HepG2 (cell line): ENCODE data around the gene DMXL2. TPM values are rescaled to one million over a fixed set of nuclear protein-coding genes. Genes with fewer than 3 reads are reported as not detected.

Source experiments
- ATAC-seq: fragments of 200-7000 bp; cut with Tn5 transposase; 3 replicates; pipeline ENCODE4 v1.9.1; 2020; ENCODE audit warnings: mild to moderate bottlenecking, moderate library complexity
- BruUV-seq: library from RNA; stranded (reverse); fragments of 400-500 nt; replicated peaks from 2 replicates; lab custom pipeline; 2021; lab: Mats Ljungman, UMichigan
- CTCF ChIA-PET: fragments of 300-600 bp; formaldehyde crosslinking; extraction: SDS; loops from one replicate; lab custom pipeline; 2021; ENCODE audit warnings: low total read pairs, inconsistent platforms, low intra/inter-chr PET ratio; lab: Yijun Ruan, JAX
- POLR2A ChIA-PET: fragments of 350-600 bp; sonication (Branson Sonifier 250); formaldehyde crosslinking; loops from one replicate; lab custom pipeline; 2020; ENCODE audit warnings: antibody characterized with exemption, inconsistent platforms; lab: Yijun Ruan, JAX
- DNase-seq: peaks from one replicate; pipeline ENCODE4 v3.0.0-alpha.2; 2015; ENCODE audit warnings: low spot score
- FAIRE-seq: peaks from 3 replicates; lab custom pipeline; 2011; peaks lifted over from hg19 to GRCh38; lab: Jason Lieb, UNC
- H2AFZ ChIP-seq: one replicate; pipeline ENCODE4 v1.6.1; 2011; ENCODE audit warnings: low read length, inconsistent platforms
- H3K27ac ChIP-seq: fragments of 300-600 bp; 3 replicates; pipeline ENCODE4 v1.8.0; 2011; ENCODE audit warnings: mixed run types, mild to moderate bottlenecking, mixed read lengths, low read length, inconsistent platforms; ENCODE audit not compliant: insufficient read depth; ENCODE audit errors: extremely low read length
- H3K27me3 ChIP-seq, 2 experiments: fragments of 200-600 bp in 1 of 2; 2 replicates in 1 of 2; 3 replicates in 1 of 2; pipeline versions ENCODE4 v1.6.0 to v1.8.0; 2011; ENCODE audit warnings: low read length in 2 of 2, mild to moderate bottlenecking in 2 of 2, moderate library complexity in 2 of 2, inconsistent platforms in 1 of 2; ENCODE audit not compliant: insufficient read depth in 2 of 2, control insufficient read depth in 1 of 2
- H3K36me3 ChIP-seq, 2 experiments: fragments of 200-600 bp in 1 of 2; replicated peaks in 1 of 2; 2 replicates in 1 of 2; 3 replicates in 1 of 2; pipeline versions ENCODE4 v1.5.1 to v1.8.0; 2011; ENCODE audit warnings: low read length in 2 of 2, inconsistent platforms in 1 of 2; ENCODE audit not compliant: insufficient read depth in 2 of 2, control insufficient read depth in 1 of 2
- H3K4me1 ChIP-seq: 2 replicates; pipeline ENCODE4 v1.5.1; 2012; ENCODE audit warnings: low read length, inconsistent platforms; ENCODE audit not compliant: insufficient read depth
- H3K4me2 ChIP-seq: 2 replicates; pipeline ENCODE4 v1.6.0; 2011; ENCODE audit warnings: low read depth, low read length, inconsistent platforms
- H3K4me3 ChIP-seq, 3 experiments: fragments of 200-600 bp in 1 of 3; sonication (generic), shearing (Covaris generic) in 1 of 3; replicated peaks in 1 of 3; 2 replicates each; pipeline ENCODE4 v1.5.1; 2011 to 2016; ENCODE audit warnings: low read length in 3 of 3, inconsistent platforms in 2 of 3, low read depth in 2 of 3, mild to moderate bottlenecking in 2 of 3, control low read depth in 1 of 3, mixed read lengths in 1 of 3; ENCODE audit not compliant: insufficient read depth in 1 of 3
- H3K79me2 ChIP-seq: one replicate; pipeline ENCODE4 v1.6.1; 2011; ENCODE audit warnings: low read length, inconsistent platforms; ENCODE audit not compliant: insufficient read depth
- H3K9ac ChIP-seq: 2 replicates; pipeline ENCODE4 v1.6.0; 2011; ENCODE audit warnings: mild to moderate bottlenecking, low read depth, low read length, inconsistent platforms; ENCODE audit not compliant: insufficient read depth
- H3K9me3 ChIP-seq: 2 replicates; pipeline ENCODE4 v1.5.1; 2012; ENCODE audit warnings: mild to moderate bottlenecking, low read length
- H4K20me1 ChIP-seq: 2 replicates; pipeline ENCODE4 v1.6.0; 2011; ENCODE audit warnings: inconsistent platforms, mild to moderate bottlenecking, low read length, moderate library complexity; ENCODE audit not compliant: insufficient read depth
- ARID3A ChIP-seq: IDR thresholded peaks from 2 replicates; pipeline ENCODE4 v1.6.1; 2012; ENCODE audit warnings: low read depth, low read length, improper control_type of control experiment
- CEBPB ChIP-seq: IDR thresholded peaks from 2 replicates; pipeline ENCODE4 v1.6.1; 2011; ENCODE audit warnings: low read depth, low read length, improper control_type of control experiment, borderline replicate concordance
- HMGA1 ChIP-seq: sonication (generic); formaldehyde crosslinking; conservative IDR thresholded peaks from 2 replicates; pipeline ENCODE4 v1.4.0; 2020; ENCODE audit warnings: missing genetic modification reagents
- THAP9 ChIP-seq: sonication (generic); formaldehyde crosslinking; IDR thresholded peaks from 2 replicates; pipeline ENCODE4; 2020; ENCODE audit warnings: missing genetic modification reagents, mild to moderate bottlenecking, borderline replicate concordance
- ZNF563 ChIP-seq: sonication (generic); formaldehyde crosslinking; IDR thresholded peaks from 2 replicates; pipeline ENCODE4 v1.8.0; 2022; ENCODE audit warnings: mild to moderate bottlenecking, moderate library complexity, missing genetic modification reagents
- ZNF776 ChIP-seq: sonication (generic); formaldehyde crosslinking; IDR thresholded peaks from 2 replicates; pipeline ENCODE4 v1.4.0; 2020; ENCODE audit warnings: mild to moderate bottlenecking, missing genetic modification reagents
- WGBS: methylation state at CpG from one replicate; pipeline ENCODE4 v1.1.6; 2017; ENCODE audit warnings: low lambda C conversion rate; 5-methylcytosine and 5-hydroxymethylcytosine counted together
- in situ Hi-C: cut with HindIII; loops from 2 replicates; pipeline ENCODE4 v1.10.0; 2017; ENCODE audit warnings: low pct_unique_long_range_greater_than_20kb; ENCODE audit not compliant: extremely low pct_ligation_motif_present
- intact Hi-C: fragments of 100-400 bp; cut with micrococcal nuclease; formaldehyde crosslinking; loops from one replicate; pipeline ENCODE4 v1.10.0; 2022; ENCODE audit not compliant: unreplicated experiment
- polyA plus RNA-seq, 8 experiments: library from polyadenylated mRNA; depleted of rRNA in 3 of 8; stranded (reverse) in 7 of 8; unstranded in 1 of 8; fragments of >200 nt; fragmentation: Illumina TruSeq in 4 of 8; extraction: Trizol in 4 of 8; gene quantifications; 2 replicates each; pipeline versions ENCODE4 v1.2.1 to v1.2.3, GENCODE V29; 2011 to 2016; ENCODE audit warnings: low read depth in 4 of 8, missing spikeins in 1 of 8, mixed read lengths in 1 of 8; ENCODE audit not compliant: insufficient read depth in 1 of 8
- total RNA-seq, 5 experiments: library from RNA; depleted of rRNA; stranded (reverse); fragments of >200 nt; fragmentation: Illumina TruSeq; extraction: Trizol; gene quantifications; 2 replicates each; pipeline ENCODE4 v1.2.3, GENCODE V29; 2016; ENCODE audit warnings: low read depth in 1 of 5

DMXL2 gene
- total and polyA plus RNA-seq, 2 of the 13 experiments (the other 11 are each of a cell fraction or from before 2014, with no cell fraction given): 11.6 to 15.3 TPM

GRCh38 chr15:51579012-51579411 is 43.6 kb downstream of the DMXL2 start:
- H2AFZ ChIP-seq: no peak overlapping the region
- H3K4me1 ChIP-seq: no peaks in the 10 kb centered on the region
- no peak for TF ChIP-seq ZNF563
- no peak for TF ChIP-seq ARID3A
- no peak for TF ChIP-seq ZNF776 (CRISPR knock-in tag)
- peak; percentile 77 for TF ChIP-seq CEBPB
- no TSS peak for BruUV-seq
- H3K9me3 ChIP-seq: no peaks in the 10 kb centered on the region
- H3K27me3 ChIP-seq: no peaks in the 10 kb centered on the region
- no peaks in the 10 kb centered on the region for H3K79me2 ChIP-seq
- no peak overlapping the region for H3K4me2 ChIP-seq
- ChIA-PET POLR2A (no interaction called here), CTCF (no interaction called here)
- no peak for FAIRE-seq
- H4K20me1 ChIP-seq: no peaks in the 10 kb centered on the region
- 93% methylated on average over 2 of the region's 2 CpGs for WGBS
- intact Hi-C loops (no loop called here), in situ Hi-C loops (no loop called here)
- ATAC-seq: no peak
- no peaks in the 10 kb centered on the region for H3K36me3 ChIP-seq
- no peak for DNase-seq
- no peak overlapping the region for H3K9ac ChIP-seq
- H3K4me3 ChIP-seq: no peak overlapping the region
- no peak overlapping the region for H3K27ac ChIP-seq

- TF ChIP-seq THAP9 (CRISPR knock-in tag) (no peak), HMGA1 (no peak)
- Histone ChIP-seq H3K27me3 (no peaks in the 10 kb centered on the region), H3K4me2 (no peak overlapping the region), H3K79me2 (no peaks in the 10 kb centered on the region), H3K36me3 (no peaks in the 10 kb centered on the region), H3K4me1 (no peaks in the 10 kb centered on the region), H3K27ac (no peak overlapping the region), H2AFZ (no peak overlapping the region), H3K9ac (no peak overlapping the region), H4K20me1 (no peaks in the 10 kb centered on the region), H3K9me3 (no peaks in the 10 kb centered on the region), H3K4me3 (no peak overlapping the region)
- WGBS: 65% methylated on average over 1 of the region's 1 CpG
- BruUV-seq: no TSS peak
- intact Hi-C loops: no loop called here
- ChIA-PET POLR2A (no interaction called here), CTCF (no interaction called here)
- FAIRE-seq (no peak), ATAC-seq (no peak), DNase-seq (no peak)
- in situ Hi-C loops: no loop called here
These were observed 44.8 kb downstream of the DMXL2 start for GRCh38 chr15:51577636-51578304.
